Smooth muscle cell (in vitro differentiated cells): ENCODE measurements around the gene MYH13. TPM values are rescaled to one million over a fixed set of nuclear protein-coding genes. Genes with fewer than 3 reads are reported as not detected.

Experiments used
- DNase-seq: peaks from one replicate; lab custom pipeline; 2025; ENCODE audit not compliant: unreplicated experiment; lab: John Stamatoyannopoulos, UW
- H2AFZ ChIP-seq: fragments of 200-600 bp; sonication (generic); 2 replicates; pipeline ENCODE4 v1.6.0; 2016; ENCODE audit warnings: antibody characterized with exemption, low read depth, mild to moderate bottlenecking
- H3F3A ChIP-seq: fragments of 200-600 bp; sonication (generic); 2 replicates; pipeline ENCODE4 v1.6.0; 2017; ENCODE audit warnings: antibody characterized with exemption, low read depth
- H3K27ac ChIP-seq: fragments of 200-600 bp; sonication (generic); 2 replicates; pipeline ENCODE4 v1.5.1; 2016; ENCODE audit warnings: low read depth, mild to moderate bottlenecking
- H3K27me3 ChIP-seq: fragments of 200-600 bp; sonication (generic); 2 replicates; pipeline ENCODE4 v1.6.1; 2016; ENCODE audit warnings: low read depth, mild to moderate bottlenecking
- H3K36me3 ChIP-seq: fragments of 200-600 bp; sonication (generic); 2 replicates; pipeline ENCODE4 v1.5.1; 2016; ENCODE audit warnings: low read depth
- H3K4me1 ChIP-seq: fragments of 200-600 bp; sonication (generic); 2 replicates; pipeline ENCODE4 v1.5.1; 2016; ENCODE audit warnings: low read depth
- H3K4me2 ChIP-seq: fragments of 200-600 bp; sonication (generic); 2 replicates; pipeline ENCODE4 v1.6.0; 2016; ENCODE audit warnings: mild to moderate bottlenecking
- H3K4me3 ChIP-seq: fragments of 200-600 bp; sonication (generic); 2 replicates; pipeline ENCODE4 v1.5.1; 2016; ENCODE audit warnings: mild to moderate bottlenecking
- H3K79me2 ChIP-seq: fragments of 200-600 bp; sonication (generic); 2 replicates; pipeline ENCODE4 v1.6.0; 2016; ENCODE audit warnings: low read depth, mild to moderate bottlenecking
- H3K9ac ChIP-seq: fragments of 200-600 bp; sonication (generic); 2 replicates; pipeline ENCODE4 v1.6.0; 2016; ENCODE audit warnings: low read depth
- H3K9me3 ChIP-seq: fragments of 200-600 bp; sonication (generic); replicated peaks from 2 replicates; pipeline ENCODE4 v1.5.1; 2016; ENCODE audit warnings: low read depth
- H4K20me1 ChIP-seq: fragments of 200-600 bp; sonication (generic); 2 replicates; pipeline ENCODE4 v1.6.0; 2016; ENCODE audit warnings: low read depth
- WGBS: methylation state at CpG from one replicate; pipeline ENCODE4 v1.1.7; 2016; ENCODE audit warnings: low lambda C conversion rate; 5-methylcytosine and 5-hydroxymethylcytosine counted together
- polyA plus RNA-seq: library from polyadenylated mRNA; unstranded; fragments of >200 nt; fragmentation: Nextera tagmentation; extraction: Ambion mirVana; gene quantifications from 2 replicates; pipeline ENCODE4 v1.2.1, GENCODE V29; 2016
- total RNA-seq: library from RNA; depleted of rRNA; stranded (reverse); fragments of >200 nt; gene quantifications from 2 replicates; pipeline ENCODE4 v1.2.3, GENCODE V29; 2014
- TF ChIP-seq, protein P1 (sequence below): fragments of 200-600 bp; sonication (generic); IDR thresholded peaks from 2 replicates; pipeline ENCODE4 v1.5.1; 2017; ENCODE audit warnings: borderline replicate concordance, mild to moderate bottlenecking, antibody characterized with exemption; ENCODE audit not compliant: insufficient read depth, poor library complexity, severe bottlenecking

MYH13 gene
- total and polyA plus RNA-seq, 2 experiments from 2014 or later = 0.09 TPM; not detected in 1

DNA sequence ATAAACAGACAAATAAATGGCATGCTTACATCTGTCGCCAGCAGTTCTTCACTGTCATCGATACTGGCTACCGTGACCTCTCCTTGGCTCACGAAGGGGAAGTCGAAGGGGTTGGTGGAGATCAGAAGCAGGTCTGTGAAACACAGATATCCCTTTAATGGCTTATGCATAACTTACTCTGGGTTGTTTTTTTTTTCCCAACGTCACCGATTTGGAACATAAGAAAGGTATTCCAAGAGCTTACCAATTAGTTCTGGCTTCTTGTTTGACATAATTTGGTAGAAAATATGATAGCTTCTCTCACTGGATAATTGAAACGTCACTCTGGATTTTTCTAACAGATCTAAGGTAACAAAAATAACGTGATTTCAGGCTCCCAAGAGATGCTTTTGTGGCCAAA, 18.2 kb downstream of the MYH13 start:
- Histone ChIP-seq H3K27ac (no peak overlapping the region), H3K36me3 (no peaks in the 10 kb centered on the region), H3K27me3 (peaks cover 7% of the 10 kb centered on the region), H3K4me1 (no peaks in the 10 kb centered on the region), H3K9me3 (no peaks in the 10 kb centered on the region), H3K4me3 (no peak overlapping the region), H2AFZ (no peak overlapping the region), H4K20me1 (no peaks in the 10 kb centered on the region), H3K79me2 (no peaks in the 10 kb centered on the region), H3K4me2 (no peak overlapping the region), H3K9ac (no peak overlapping the region), H3F3A (no peaks in the 10 kb centered on the region)
- no peak for DNase-seq
- TF ChIP-seq, protein P1, sequence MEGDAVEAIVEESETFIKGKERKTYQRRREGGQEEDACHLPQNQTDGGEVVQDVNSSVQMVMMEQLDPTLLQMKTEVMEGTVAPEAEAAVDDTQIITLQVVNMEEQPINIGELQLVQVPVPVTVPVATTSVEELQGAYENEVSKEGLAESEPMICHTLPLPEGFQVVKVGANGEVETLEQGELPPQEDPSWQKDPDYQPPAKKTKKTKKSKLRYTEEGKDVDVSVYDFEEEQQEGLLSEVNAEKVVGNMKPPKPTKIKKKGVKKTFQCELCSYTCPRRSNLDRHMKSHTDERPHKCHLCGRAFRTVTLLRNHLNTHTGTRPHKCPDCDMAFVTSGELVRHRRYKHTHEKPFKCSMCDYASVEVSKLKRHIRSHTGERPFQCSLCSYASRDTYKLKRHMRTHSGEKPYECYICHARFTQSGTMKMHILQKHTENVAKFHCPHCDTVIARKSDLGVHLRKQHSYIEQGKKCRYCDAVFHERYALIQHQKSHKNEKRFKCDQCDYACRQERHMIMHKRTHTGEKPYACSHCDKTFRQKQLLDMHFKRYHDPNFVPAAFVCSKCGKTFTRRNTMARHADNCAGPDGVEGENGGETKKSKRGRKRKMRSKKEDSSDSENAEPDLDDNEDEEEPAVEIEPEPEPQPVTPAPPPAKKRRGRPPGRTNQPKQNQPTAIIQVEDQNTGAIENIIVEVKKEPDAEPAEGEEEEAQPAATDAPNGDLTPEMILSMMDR = no peak
- whole genome bisulfite sequencing = 86% methylated on average over 9 of the region's 9 CpGs

DNA sequence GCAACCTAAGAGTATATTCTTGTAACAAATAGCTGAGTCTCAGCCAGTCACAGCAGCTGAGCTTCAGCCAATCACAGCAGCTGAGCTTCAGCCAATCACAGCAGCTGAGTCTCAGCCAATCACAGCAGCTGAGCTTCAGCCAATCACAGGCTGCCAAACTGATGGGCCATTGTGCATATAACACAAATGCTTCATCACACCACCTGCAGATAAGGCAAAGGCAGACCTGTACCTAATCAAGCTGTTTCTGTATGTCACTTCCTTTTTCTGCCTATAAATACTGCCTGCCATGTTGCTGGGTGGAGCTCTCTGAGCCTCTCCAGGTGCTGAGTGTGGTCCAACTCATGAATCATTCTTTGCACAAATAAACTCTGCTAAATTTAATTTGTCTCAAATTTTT, 19.9 kb downstream of the MYH13 start:
- H3K27me3 ChIP-seq = peaks cover 7% of the 10 kb centered on the region
- H3K4me1 ChIP-seq = no peaks in the 10 kb centered on the region
- H3K4me3 ChIP-seq = no peak overlapping the region
- no peaks in the 10 kb centered on the region for H3K36me3 ChIP-seq
- no peaks in the 10 kb centered on the region for H3K9me3 ChIP-seq
- H3K4me2 ChIP-seq = no peak overlapping the region
- H4K20me1 ChIP-seq = no peaks in the 10 kb centered on the region
- no peak overlapping the region for H2AFZ ChIP-seq
- no peak overlapping the region for H3K27ac ChIP-seq
- no peaks in the 10 kb centered on the region for H3K79me2 ChIP-seq
- no peak overlapping the region for H3K9ac ChIP-seq
- H3F3A ChIP-seq = no peaks in the 10 kb centered on the region
- DNase-seq = no peak
- TF ChIP-seq, protein P1 = no peak

DNA sequence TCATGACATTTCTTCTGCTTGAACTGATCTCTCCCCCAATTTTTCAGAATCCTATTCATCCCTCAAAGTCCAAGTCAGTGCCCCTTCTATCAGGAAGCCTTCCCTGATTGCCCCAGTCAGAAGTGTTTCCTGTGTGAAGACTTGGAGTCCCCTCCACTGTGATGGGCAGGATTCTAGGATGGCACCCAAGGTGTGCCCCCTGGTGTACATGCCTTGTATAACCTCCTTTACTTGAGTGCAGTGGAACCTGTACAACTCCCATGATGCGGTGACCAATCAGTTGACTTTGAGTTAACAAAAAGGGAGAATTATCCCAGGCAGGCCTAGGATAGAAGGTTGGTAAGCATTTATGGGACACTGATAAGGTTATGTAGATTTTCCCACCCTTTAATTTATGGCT, 23.4 kb downstream of the MYH13 start:
- no peak for DNase-seq
- Histone ChIP-seq H3K9ac (no peak overlapping the region), H3K4me3 (no peak overlapping the region), H3F3A (no peaks in the 10 kb centered on the region), H2AFZ (no peak overlapping the region), H4K20me1 (no peaks in the 10 kb centered on the region), H3K79me2 (no peaks in the 10 kb centered on the region), H3K36me3 (no peaks in the 10 kb centered on the region), H3K27me3 (no peaks in the 10 kb centered on the region), H3K4me2 (no peak overlapping the region), H3K27ac (no peak overlapping the region), H3K4me1 (no peaks in the 10 kb centered on the region), H3K9me3 (no peaks in the 10 kb centered on the region)
- TF ChIP-seq, protein P1 = peak; percentile 31
- WGBS = 91% methylated on average over 1 of the region's 1 CpG

DNA sequence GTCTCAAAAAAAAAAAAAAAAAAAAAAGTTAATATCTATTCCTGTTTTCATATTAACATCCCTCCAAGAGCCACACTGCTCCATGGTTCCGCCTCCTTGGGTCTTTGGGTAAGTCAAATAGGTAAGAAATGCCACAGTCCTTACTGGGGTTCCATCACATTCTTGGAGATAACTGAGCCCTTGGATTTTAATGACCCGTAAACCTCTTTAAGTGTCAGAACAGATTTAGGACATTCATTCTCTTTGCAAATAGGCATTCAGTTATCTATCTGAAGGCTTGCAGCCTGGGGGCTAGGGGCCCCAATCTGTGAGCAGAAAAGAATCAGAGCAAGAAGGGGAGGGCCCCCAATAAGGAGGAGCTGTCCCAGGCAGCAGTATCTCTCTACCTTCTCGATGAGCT, 28.0 kb downstream of the MYH13 start:
- TF ChIP-seq, protein P1 = no peak
- Histone ChIP-seq H3F3A (no peaks in the 10 kb centered on the region), H3K9ac (no peak overlapping the region), H2AFZ (no peak overlapping the region), H4K20me1 (no peaks in the 10 kb centered on the region), H3K4me1 (no peaks in the 10 kb centered on the region), H3K36me3 (no peaks in the 10 kb centered on the region), H3K4me3 (no peak overlapping the region), H3K27me3 (no peaks in the 10 kb centered on the region), H3K9me3 (no peaks in the 10 kb centered on the region), H3K27ac (no peak overlapping the region), H3K4me2 (no peak overlapping the region), H3K79me2 (no peaks in the 10 kb centered on the region)
- no peak for DNase-seq
- 87% methylated on average over 3 of the region's 3 CpGs for WGBS
